NOMO-1 (cell line): ENCODE data around the gene OCSTAMP.
A peak's percentile ranks its signal among the peaks of the same experiment; 100 is the strongest.

ENCODE experiments used
- DNase-seq, 2 experiments: peaks; one replicate each; lab custom pipeline; 2025; ENCODE audit not compliant: unreplicated experiment in 2 of 2; lab: John Stamatoyannopoulos, UW

Gene OCSTAMP

GRCh38 chr20:46550461-46550860, at the start of gene OCSTAMP:
OCSTAMP (minus strand) TSS chr20:46550654; CDS start chr20:46550560, 94 bp downstream.
- DNase-seq = peak in 1 of 2 experiments; percentile 19

- no peak for DNase-seq
Measured at GRCh38 chr20:46599227-46599987, 49.0 kb upstream of the OCSTAMP start.

GRCh38 chr20:46595933-46596332, 45.5 kb upstream of the OCSTAMP start:
- no peak for DNase-seq

- DNase-seq = no peak
Measured at GRCh38 chr20:46594725-46595124, 44.3 kb upstream of the OCSTAMP start.

GRCh38 chr20:46592580-46593362, 42.3 kb upstream of the OCSTAMP start:
- no peak for DNase-seq

- DNase-seq = no peak
Measured at GRCh38 chr20:46590443-46590842, 40.0 kb upstream of the OCSTAMP start.

- DNase-seq = no peak
Measured at GRCh38 chr20:46588532-46589511, 38.4 kb upstream of the OCSTAMP start.

GRCh38 chr20:46587986-46588385, 37.5 kb upstream of the OCSTAMP start:
- DNase-seq = no peak

GRCh38 chr20:46586724-46587123, 36.3 kb upstream of the OCSTAMP start:
- no peak for DNase-seq

GRCh38 chr20:46584508-46584907, 34.1 kb upstream of the OCSTAMP start:
- no peak for DNase-seq

GRCh38 chr20:46583411-46584214, 33.2 kb upstream of the OCSTAMP start:
- no peak for DNase-seq

- DNase-seq = no peak
Measured at GRCh38 chr20:46582648-46583047, 32.2 kb upstream of the OCSTAMP start.

GRCh38 chr20:46581391-46581790, 30.9 kb upstream of the OCSTAMP start:
- no peak for DNase-seq

- no peak for DNase-seq
Measured at GRCh38 chr20:46580613-46581205, 30.3 kb upstream of the OCSTAMP start.

GRCh38 chr20:46578745-46579144, 28.3 kb upstream of the OCSTAMP start:
- DNase-seq = no peak

- DNase-seq = no peak
Measured at GRCh38 chr20:46576774-46577395, 26.4 kb upstream of the OCSTAMP start.

GRCh38 chr20:46575937-46576461, 25.5 kb upstream of the OCSTAMP start:
- peak in 1 of 2 experiments; percentile 50 for DNase-seq

GRCh38 chr20:46575394-46575793, 24.9 kb upstream of the OCSTAMP start:
- DNase-seq = no peak
